MCF 10A (cell line): Measurements from ENCODE around the gene ARMC10. TPM values are rescaled to one million over a fixed set of nuclear protein-coding genes. Genes with fewer than 3 reads are reported as not detected.
"Not testable (repeated sequence)": the region's sequence is repeated elsewhere in the genome, so short reads cannot be mapped to it uniquely, and the experiment has no call there.

ENCODE experiments used
- BruUV-seq: library from RNA; stranded (reverse); fragments of 400-500 nt; replicated peaks from 2 replicates; lab custom pipeline; 2021; lab: Mats Ljungman, UMichigan
- CTCF ChIA-PET: fragments of 300-600 bp; sonication (Branson Sonifier 250); formaldehyde crosslinking; extraction: SDS; loops from one replicate; lab custom pipeline; 2021; ENCODE audit warnings: antibody characterized with exemption, inconsistent platforms; lab: Yijun Ruan, JAX
- POLR2A ChIA-PET: fragments of 300-600, 350-650 bp; sonication (Branson Sonifier 250); formaldehyde crosslinking; extraction: SDS; loops from one replicate; lab custom pipeline; 2020; ENCODE audit warnings: antibody characterized with exemption, inconsistent platforms; lab: Yijun Ruan, JAX
- DNase-seq: peaks from one replicate; pipeline ENCODE4 v3.0.0-alpha.2; 2018; ENCODE audit not compliant: unreplicated experiment
- H3K27ac Mint-ChIP-seq: one replicate; pipeline ENCODE4 v1.8.0; 2022; ENCODE audit warnings: mild to moderate bottlenecking, low read depth, mixed read lengths; ENCODE audit not compliant: unreplicated experiment
- H3K27me3 Mint-ChIP-seq: one replicate; pipeline ENCODE4 v1.8.0; 2022; ENCODE audit warnings: mixed read lengths; ENCODE audit not compliant: insufficient read depth, unreplicated experiment
- H3K36me3 Mint-ChIP-seq: one replicate; pipeline ENCODE4 v1.8.0; 2022; ENCODE audit warnings: mild to moderate bottlenecking, moderate library complexity, mixed read lengths; ENCODE audit not compliant: insufficient read depth, unreplicated experiment
- H3K4me1 Mint-ChIP-seq: one replicate; pipeline ENCODE4 v1.8.0; 2022; ENCODE audit warnings: mixed read lengths; ENCODE audit not compliant: insufficient read depth, unreplicated experiment
- H3K4me3 Mint-ChIP-seq: one replicate; pipeline ENCODE4 v1.8.0; 2022; ENCODE audit warnings: mild to moderate bottlenecking, moderate library complexity, mixed read lengths; ENCODE audit not compliant: unreplicated experiment
- H3K9me3 Mint-ChIP-seq: one replicate; pipeline ENCODE4 v1.8.0; 2022; ENCODE audit warnings: mixed read lengths; ENCODE audit not compliant: unreplicated experiment
- CTCF ChIP-seq: fragments of 200-600 bp; IDR thresholded peaks from one replicate; pipeline ENCODE4 v1.8.0; 2022; ENCODE audit warnings: antibody characterized with exemption, mild to moderate bottlenecking; ENCODE audit not compliant: unreplicated experiment
- intact Hi-C: fragments of 100-400 bp; cut with micrococcal nuclease; formaldehyde crosslinking; loops from 2 replicates; pipeline ENCODE4 v1.14.1; 2022
- total RNA-seq: library from RNA; stranded (reverse); gene quantifications from 2 replicates; pipeline ENCODE4 v1.2.3, GENCODE V29; 2022

The ARMC10 gene
- total RNA-seq, 1 experiment from 2014 or later, result 52.0 TPM

GRCh38 chr7:103101543-103101942 is 26.6 kb downstream of the ARMC10 start:
- Mint-ChIP-seq H3K27me3 (no peaks in the 10 kb centered on the region), H3K4me1 (no peaks in the 10 kb centered on the region), H3K9me3 (no peaks in the 10 kb centered on the region), H3K36me3 (peaks cover 55% of the 10 kb centered on the region), H3K27ac (no peak overlapping the region), H3K4me3 (no peak overlapping the region)
- TF ChIP-seq CTCF, result no peak
- ChIA-PET POLR2A (interaction anchor here (0.8 kb wide), 1 partner anchor 15 kb away, joined by 3 read pairs; no protein-coding TSS in a partner anchor), CTCF (interaction anchor here (0.6 kb wide), 1 partner anchor 31 kb away, joined by 3 read pairs; no protein-coding TSS in a partner anchor)
- intact Hi-C loops, result no loop called here
- BruUV-seq, result no TSS peak
- DNase-seq, result no peak

- H3K27ac Mint-ChIP-seq, result no peak overlapping the region
- no peaks in the 10 kb centered on the region for H3K4me1 Mint-ChIP-seq
- POLR2A ChIA-PET, result interaction anchor here (2.3 kb wide), 1 partner anchor 12 kb away, joined by 7 read pairs; no protein-coding TSS in a partner anchor
- no peak overlapping the region for H3K4me3 Mint-ChIP-seq
- BruUV-seq, result no TSS peak
- peaks cover 21% of the 10 kb centered on the region for H3K9me3 Mint-ChIP-seq
- CTCF ChIA-PET, result interaction anchor here (0.6 kb wide), 1 partner anchor 24 kb away, joined by 3 read pairs; no protein-coding TSS in a partner anchor
- intact Hi-C loops, result no loop called here
- no peaks in the 10 kb centered on the region for H3K27me3 Mint-ChIP-seq
- no peak for TF ChIP-seq CTCF
- DNase-seq, result no peak
- peaks cover 53% of the 10 kb centered on the region for H3K36me3 Mint-ChIP-seq
These were observed 31.2 kb downstream of the ARMC10 start for GRCh38 chr7:103106005-103106702.

GRCh38 chr7:103106703-103107070 is 31.7 kb downstream of the ARMC10 start:
- H3K27me3 Mint-ChIP-seq, DNase-seq, BruUV-seq, H3K27ac Mint-ChIP-seq, H3K4me3 Mint-ChIP-seq, H3K4me1 Mint-ChIP-seq, intact Hi-C loops: not testable (repeated sequence)
- Mint-ChIP-seq H3K9me3 (peaks cover 21% of the 10 kb centered on the region), H3K36me3 (peaks cover 50% of the 10 kb centered on the region)
- ChIA-PET POLR2A (interaction anchor here (2.3 kb wide), 1 partner anchor 13 kb away, joined by 7 read pairs; no protein-coding TSS in a partner anchor), CTCF (interaction anchor here (0.6 kb wide), 1 partner anchor 24 kb away, joined by 3 read pairs; no protein-coding TSS in a partner anchor)

- peaks cover 29% of the 10 kb centered on the region for H3K36me3 Mint-ChIP-seq
- H3K4me1 Mint-ChIP-seq, result peaks cover 14% of the 10 kb centered on the region
- peaks cover 13% of the 10 kb centered on the region for H3K9me3 Mint-ChIP-seq
- POLR2A ChIA-PET, result interaction anchor here (0.6 to 1.2 kb wide), 3 partner anchors 9 to 39 kb away, joined by 3 read pairs; partner anchors contain the start of genes ARMC10 and FBXL13
- H3K4me3 Mint-ChIP-seq, result peak overlapping the region; percentile 20
- TF ChIP-seq CTCF, result no peak
- intact Hi-C loops, result loop anchor here (1.0 kb wide), 1 partner anchor 36 kb away; the partner anchor contains the start of gene NAPEPLD
- no TSS peak for BruUV-seq
- peak overlapping the region; percentile 63 for H3K27ac Mint-ChIP-seq
- no peaks in the 10 kb centered on the region for H3K27me3 Mint-ChIP-seq
- CTCF ChIA-PET, result interaction anchor here (0.6 to 0.7 kb wide), 2 partner anchors 21 to 217 kb away, joined by 3 to 5 read pairs; no protein-coding TSS in a partner anchor
- DNase-seq, result peak; percentile 93
These were observed 38.2 kb downstream of the ARMC10 start for GRCh38 chr7:103113164-103113563.
